Esophagus squamous epithelium (tissue), 4 donors: ENCODE data around the gene PSMC3IP.

Experiments
- CTCF ChIP-seq, 6 experiments: fragments of 450-650 bp in 4 of 6; fragments of 200-600 bp in 2 of 6; sonication (generic) in 2 of 6; IDR thresholded peaks; one replicate each; pipeline ENCODE4 v1.5.1; 2016 to 2019; ENCODE audit warnings: antibody characterized with exemption in 6 of 6, mild to moderate bottlenecking in 4 of 6, moderate library complexity in 4 of 6
- POLR2A ChIP-seq, 4 donors: fragments of 450-650 bp; IDR thresholded peaks; one replicate each; pipeline ENCODE4 v1.6.1; 2017; ENCODE audit warnings: antibody characterized with exemption in 4 of 4, mild to moderate bottlenecking in 4 of 4, moderate library complexity in 3 of 4

- TF ChIP-seq POLR2A (IDR thresholded peaks at IDR 0.05), result no peak
- no peak for TF ChIP-seq CTCF (IDR thresholded peaks at IDR 0.05)
Measured at GRCh38 chr17:42543190-42544079, 34.1 kb downstream of the PSMC3IP start.
